HG03565 (cell line): ENCODE data around the gene FCN2.

Source experiments
- ATAC-seq: cut with Tn5 transposase; IDR thresholded peaks from one replicate; pipeline ENCODE4 v1.9.1; 2021; ENCODE audit warnings: mild to moderate bottlenecking, moderate library complexity; ENCODE audit not compliant: unreplicated experiment

Gene FCN2

DNA sequence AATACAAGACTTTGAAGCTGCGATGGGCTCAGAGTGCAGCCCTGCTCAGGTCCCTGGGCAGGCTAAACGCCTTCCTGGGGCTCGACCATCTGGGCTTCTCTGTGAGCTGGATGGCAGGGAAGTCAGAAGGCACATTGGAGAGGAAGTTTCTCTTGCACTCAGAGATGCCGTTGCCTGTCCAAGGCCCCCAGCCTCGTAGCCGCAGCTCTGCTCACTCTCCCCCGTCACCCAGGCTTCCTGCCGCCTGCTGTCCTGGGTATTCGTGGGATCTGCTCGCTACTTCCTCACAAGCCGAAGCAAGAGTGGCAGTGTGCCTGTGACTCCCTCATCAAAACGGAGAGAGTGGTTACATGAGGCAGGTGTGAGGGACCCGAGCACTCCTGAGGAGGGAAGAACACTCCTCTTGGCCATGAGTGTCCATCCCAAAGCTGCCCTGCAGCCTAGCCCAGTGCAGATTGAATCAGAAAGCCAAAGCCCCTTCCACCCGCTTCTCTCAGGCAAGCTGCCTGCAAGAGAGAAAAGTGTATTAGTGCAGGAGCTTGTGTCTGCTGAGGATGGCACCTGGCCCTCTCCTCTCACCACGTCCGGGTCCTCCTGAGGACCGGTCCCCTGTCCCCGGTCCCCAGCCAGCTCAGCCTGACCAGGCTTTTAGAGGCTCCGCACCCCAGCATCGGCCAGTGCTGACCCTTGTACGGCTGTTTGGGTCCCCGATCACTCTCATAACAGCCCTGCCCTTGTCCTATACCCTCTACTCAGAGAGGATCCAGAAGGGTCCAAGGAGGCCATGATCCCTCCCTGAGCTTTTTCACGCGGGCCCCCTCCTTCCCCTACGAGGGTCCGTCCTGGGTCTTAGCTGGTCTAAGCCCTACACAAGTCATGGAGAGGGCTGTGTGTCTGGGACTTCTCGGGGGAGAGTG, 7.3 kb downstream of the FCN2 start:
- no peak for ATAC-seq

DNA sequence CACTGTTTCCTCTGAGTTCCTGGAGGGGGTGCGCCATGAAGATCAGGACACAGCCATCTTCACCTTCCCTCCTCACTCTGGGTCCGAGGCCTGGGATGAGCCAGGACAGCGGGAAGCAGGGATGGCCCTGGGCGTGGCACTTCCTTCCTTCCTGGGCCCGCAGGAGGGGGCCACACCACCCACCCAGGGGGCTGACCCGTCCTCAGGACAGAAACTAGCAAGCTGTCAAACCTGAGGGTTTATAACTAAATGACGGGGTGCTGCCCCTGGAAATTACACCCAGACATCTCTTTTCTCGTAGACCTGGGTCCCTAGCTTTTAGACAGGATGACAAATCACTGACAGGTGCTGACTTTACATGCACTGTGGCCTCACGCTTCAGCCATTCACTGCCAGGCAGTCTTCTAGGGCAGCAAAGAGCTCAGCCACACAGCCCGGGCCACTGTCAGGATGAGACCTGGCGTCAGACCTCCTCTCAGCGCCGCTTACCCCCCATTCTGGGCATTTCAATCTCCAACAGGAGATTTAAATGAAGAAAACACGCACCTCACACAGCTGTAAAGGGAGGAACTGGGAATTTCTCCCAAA, 8.1 kb downstream of the FCN2 start:
- ATAC-seq: no peak

DNA sequence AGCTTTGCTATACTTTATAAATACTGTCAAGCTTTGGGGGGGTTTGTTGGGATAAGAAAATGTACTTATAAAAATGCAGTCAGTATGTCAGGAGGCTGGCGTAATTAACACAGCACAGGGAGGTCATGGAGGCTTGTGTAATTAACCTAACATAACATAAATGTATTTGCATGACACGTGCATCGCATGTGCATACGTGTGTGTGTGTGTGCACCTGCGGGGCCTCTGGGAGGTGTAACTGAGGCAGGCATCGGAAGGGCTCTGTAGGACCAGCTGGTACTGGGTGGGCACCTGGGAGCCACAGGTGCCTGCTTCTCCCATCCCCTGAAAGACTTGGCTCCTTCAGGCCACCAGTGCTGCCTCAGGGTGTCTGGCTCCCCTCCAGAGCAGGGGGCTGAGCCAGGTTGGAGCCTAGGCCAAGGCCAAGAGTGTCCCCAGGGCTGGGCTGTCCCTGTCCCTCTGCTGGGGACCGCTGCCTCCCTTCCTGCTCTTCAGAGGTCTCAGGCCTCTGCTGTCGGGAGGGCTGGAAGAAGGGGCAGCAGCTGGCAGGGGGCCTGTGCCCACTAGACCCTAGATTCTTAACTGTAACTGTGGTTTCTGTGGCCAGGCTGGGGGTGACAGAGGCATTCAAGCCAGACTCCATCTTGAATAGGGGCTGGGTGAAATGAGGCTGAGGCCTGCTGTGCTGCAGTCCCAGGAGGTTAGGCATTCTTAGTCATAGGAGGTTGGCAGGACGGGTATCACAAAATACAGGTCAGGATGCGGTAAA, 9.0 kb downstream of the FCN2 start:
- no peak for ATAC-seq

DNA sequence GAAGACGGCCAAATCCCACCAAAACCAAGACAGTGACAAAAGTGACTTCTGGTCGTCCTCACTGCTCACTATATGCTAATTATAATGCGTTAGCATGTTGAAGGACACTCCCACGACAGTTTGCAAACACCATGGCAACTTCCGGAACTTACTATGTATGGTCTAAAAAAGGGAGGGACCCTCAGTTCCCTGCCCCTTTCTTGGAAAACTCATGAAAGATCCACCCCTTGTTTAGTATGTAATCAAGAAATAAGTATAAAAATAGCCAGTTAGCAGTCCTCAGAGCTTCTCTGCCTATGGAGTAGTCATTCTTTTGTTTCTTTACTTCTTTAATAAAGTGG, 9.5 kb downstream of the FCN2 start:
- ATAC-seq: no peak

DNA sequence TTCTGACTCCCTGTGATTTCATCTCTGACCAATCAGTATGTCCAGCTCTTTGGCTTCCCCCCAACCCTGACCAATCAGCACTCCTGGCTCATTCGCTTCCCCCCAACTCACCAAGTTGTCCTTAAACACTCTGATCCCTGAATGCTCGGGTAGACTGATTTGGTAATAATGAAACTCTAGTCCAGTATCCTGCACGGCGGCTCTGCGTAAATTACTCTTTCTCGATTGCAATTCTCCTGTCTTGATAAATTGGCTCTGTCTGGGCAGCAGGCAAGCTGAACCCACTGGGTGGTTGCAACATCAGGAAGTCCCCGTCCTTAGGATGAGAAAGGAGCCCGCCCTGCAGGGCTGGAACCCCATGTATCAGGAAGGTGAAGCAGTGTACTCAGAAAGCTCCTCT, 10.4 kb downstream of the FCN2 start:
- no peak for ATAC-seq

DNA sequence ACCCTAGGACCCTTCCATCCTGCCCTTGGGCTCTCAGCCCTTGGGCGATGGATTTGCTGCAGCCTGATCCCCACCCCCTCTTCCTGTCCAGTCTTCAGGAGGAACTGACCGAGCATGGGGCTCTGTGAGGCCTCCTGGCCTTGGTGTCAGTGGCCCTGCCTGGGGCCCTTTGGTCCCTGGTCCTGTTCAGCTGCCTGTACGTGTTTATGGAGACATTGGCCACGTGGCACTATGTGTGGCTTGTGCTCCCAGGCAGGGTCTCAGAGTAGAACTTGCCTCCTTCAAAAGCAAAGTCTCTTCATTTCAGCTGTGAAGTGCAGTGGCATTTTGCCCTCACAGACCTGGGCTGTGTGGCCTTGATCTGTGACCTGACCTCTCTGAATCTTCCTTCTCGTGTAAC, 11.1 kb downstream of the FCN2 start:
- ATAC-seq: no peak

DNA sequence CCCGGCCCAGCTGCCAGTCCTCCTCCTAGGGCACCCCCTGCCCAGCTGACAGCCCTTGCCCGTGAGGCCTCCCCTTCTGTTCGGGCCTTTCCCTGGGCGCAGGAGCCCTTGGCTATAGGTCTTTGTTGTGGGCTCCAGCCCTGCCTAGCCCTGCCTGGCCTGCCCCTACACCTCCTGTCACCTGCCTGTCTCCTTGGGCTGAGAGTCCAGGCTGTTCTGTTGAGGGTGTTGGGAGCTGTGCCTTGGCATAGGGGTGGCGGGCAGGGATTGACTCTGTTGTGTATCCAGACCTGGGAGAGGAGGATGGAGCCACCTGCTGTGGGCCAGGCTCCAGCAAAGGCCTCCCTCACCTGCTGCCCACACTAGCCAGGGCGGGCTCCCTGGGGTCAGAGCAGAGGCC, 11.6 kb downstream of the FCN2 start:
- no peak for ATAC-seq

DNA sequence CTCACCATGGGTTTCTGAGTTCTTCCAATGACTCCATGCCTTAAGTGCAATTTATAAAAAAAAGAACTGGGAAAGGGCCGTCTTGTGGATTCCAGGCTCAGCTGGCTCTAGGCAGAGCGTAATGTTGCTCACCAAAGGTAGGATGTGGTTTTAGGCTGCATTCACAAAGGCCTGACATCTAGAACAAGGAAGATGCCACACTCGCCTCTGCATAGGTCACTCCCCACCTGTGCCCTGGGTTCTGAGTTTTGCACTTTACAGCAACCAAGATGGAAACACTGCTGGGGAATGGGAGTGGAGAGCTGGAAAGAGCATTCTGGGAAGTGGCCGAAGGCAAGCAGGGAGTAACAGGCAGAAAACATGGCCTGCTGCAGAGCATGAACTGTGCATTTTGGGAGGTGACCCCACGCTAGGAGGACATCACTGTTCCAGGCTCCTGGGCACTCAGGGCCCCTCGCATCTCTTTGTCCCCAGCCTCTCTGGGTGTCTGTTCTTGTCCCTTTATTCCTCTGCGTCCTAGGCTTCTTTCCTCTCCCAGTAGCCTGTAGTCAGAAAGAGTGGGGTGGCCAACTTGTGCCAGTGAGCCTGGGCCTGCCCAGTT, 12.3 kb downstream of the FCN2 start:
- no peak for ATAC-seq

DNA sequence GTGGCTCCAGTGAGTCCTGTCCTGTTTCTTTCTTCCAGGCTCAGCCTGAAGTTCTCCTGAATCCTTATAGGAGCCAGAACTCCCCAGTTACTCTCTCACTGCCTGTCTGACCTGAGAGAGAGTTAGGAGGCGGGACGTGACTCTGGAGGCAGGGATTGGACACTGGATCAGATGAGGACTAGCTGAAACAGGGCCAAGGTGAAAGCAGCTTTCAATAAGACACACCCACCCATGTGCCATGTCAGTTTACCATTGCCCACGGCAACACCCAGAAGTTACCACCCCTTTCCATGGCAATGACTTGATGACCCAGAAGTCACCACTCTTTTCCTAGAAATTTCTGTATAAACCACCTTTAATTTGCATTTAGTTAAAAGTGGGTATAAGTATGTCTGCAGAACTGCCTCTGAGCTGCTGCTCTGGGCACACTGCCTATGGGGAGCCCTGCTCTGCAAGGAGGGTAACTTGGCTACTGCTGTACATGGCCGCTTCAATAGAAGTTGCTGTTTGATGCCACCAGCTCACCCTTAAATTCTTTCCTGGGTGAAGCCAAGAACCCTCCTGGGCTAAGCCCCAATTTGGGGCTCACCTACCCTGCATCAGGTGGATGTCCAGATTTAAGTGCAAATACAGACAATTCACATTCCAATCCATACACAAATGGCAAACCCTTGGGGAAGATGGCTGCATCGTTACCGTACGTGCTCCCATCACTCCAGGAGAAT, 13.7 kb downstream of the FCN2 start:
- ATAC-seq: no peak

DNA sequence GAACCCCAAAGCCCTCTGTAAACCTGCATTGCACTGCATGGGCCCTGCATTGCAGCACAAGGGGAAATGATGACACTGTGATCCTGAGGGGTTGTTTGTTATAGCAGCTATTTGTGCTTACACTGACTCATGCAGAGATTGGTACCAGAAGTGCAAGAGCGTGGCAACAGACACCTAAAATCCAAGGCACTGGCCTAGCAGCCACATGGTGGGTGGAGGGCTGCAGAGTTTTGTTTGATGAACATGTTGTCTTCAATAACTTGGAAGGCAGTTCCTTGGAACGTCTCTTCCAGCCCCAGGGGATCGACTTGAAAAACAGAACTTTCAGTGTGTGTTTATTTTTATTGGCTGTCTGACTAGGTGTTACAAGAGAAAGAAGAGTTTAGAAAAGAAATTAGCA, 14.5 kb downstream of the FCN2 start:
- ATAC-seq: no peak

DNA sequence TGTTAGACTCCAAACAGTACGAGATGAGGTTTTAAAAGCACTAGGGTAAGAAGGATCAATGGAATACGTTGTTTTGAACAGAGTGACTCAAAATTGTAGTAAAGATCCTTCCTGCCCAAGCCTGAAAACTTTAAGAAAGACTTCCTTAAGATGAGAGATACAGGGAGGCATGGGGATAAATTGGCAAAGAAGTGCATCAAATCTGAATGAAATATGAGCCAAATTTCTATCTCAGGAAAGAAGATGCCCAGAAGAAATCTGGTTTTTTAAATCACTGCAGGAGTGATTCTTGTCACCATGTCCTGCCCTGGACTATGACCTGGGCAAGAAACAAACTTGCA, 14.9 kb downstream of the FCN2 start:
- no peak for ATAC-seq

DNA sequence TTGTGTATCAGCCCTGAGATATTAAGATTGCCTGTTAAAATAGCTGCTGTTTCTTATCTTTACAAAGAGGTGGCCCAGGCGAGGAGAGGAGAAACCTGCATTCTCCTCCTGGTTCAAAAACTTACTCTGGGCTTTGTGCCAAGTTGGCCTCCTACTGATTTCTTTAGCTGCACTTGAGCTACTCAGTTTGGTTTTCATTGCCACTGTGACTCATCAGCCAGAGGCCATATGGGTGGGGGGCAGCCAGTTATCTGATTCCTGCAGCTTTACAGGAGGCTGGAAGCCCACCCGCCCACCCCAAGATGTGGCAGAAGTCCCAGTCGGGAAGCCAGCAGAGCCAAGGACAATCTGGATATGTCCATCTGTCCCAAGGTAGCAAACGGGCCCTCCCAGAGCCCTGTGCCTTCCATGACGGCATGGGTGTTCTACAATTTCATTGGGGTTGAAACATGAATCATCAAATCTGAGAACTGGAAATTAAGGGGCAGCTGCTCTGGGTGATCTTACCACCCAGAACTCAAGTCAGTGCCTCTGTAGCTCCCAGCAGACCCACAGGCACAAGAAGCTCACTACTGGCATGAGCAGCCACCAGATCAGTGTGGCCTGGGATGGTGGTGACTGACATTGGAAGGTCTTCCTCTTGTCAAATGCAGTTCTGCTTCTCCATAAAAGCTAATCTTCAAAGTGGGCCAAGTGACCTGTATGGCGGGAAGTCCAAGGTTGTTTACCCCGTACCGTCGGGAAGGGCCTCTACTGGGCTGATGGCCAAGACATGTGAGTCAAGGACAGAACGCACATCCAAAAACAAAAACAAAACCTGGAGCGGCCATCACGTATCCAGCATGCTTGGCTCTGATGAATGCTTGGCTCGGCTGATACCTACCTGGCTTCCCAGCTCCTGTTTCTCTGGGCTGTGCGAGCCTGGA, 15.6 kb downstream of the FCN2 start:
- no peak for ATAC-seq

DNA sequence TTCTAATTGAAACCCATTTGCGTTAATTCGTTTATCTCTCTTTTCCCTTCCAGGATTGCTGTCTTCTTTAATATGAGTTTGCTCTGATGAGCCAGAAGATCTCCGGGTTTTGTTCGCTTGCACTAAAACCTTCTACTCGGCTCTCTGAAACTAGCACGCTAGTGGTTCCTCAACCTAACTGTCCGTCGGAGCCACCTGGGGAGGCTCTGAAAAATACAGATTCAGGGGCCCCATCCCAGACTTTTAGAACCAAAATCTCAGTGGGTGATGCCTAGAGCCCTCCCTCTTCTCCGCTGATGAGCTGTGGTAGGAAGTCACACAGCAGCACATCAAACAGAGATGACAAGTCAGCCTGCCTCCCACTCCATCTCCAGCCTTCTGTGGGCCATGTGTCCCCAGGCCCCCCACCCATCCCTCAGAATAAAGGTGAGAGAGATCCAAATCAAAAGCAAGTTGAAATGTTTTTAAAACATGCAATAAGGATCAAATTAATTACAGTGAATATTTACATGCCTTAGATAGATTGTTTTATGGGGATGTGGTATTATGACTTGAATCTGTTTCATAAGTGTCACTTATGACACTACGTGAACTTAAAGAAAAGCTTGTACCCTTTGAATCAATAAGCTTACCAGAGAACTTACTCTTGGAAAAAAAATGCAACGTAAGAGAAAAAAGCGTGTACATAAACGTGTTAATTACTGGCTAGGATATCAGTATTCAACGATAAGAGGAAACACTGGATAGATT, 16.4 kb downstream of the FCN2 start:
- ATAC-seq: no peak

DNA sequence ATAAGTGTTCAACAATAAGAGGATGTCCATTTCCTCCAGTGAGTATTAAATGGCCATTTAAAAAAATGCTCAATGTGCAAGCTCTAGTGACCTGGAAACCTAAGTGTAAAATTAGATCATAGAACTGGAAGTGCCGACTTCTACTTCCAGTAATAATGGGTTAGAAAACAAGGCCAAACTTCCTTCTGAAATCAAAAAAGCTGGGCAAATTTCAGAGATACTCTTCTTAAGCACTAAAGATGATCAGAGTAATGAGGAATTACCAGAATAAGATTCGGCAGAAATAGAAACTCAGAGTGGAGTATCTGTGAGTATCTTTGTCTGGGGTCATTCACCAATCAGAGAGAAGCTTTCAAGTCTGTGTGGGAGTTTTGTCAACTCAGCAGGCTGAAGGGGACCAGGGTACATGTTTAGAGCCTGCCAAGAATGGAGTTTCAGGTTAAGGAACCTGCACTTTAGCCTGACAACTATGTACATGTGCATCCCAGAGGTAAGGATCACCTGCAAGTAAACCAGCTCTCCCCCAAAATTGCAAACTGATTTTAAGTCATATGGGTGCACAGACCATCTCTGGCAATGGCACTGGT, 17.1 kb downstream of the FCN2 start:
- ATAC-seq: no peak

DNA sequence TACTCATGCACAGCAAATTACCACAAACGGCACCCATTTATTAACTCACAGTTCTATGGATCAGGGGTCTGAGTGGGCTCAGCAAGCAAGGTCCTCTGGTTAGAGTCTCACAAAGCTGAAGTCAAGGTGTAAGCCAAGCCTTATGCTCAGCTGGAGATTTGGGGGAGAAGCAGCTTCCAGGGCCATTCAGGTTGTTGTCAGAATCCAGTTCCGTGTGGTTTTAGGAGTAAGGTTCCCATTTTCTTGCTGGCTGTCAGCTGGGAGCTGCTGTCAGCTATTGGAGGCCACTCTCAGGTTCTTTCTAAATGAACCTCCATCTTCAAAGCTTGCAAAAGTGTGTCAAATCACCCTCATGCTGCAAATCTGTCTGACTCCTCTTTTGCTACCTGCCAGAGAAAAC, 17.7 kb downstream of the FCN2 start:
- ATAC-seq: no peak

DNA sequence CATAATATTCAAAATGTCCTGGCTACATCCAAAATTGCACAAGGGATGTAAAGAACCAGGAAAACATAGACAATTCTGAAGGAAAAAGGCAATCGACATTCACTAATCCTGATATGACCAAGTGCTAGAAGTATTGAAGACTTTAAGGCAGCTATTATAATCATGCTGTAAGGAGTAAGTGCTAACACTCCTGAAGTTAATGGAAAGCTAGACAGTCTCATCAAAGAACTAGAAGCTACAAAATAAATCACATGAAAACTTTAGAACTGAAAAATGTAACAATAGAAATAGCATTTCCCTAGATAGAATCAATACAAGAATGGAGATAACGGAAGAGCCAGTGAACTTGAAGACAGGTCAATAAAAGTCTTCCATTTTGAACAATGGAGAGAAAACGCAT, 18.6 kb downstream of the FCN2 start:
- ATAC-seq: no peak

DNA sequence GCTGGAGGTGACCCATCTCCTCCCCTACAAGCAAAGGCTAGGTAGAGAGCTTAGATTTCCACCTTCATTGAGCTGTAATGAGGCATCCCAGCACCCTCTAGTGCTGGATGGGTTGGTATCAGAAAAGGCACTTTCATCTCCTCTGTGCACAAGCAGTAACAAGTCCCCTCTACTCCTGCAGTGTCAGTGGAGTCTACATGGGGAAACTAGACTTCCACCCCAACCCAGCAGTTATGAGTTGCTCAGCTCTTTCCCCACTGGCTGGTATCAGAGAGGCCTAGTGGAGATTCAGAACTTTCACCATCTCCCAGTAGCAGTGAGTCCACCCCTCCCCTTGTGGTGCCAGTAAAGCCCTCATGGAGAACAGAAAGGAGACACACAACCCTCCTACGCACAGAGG, 19.2 kb downstream of the FCN2 start:
- ATAC-seq: no peak

DNA sequence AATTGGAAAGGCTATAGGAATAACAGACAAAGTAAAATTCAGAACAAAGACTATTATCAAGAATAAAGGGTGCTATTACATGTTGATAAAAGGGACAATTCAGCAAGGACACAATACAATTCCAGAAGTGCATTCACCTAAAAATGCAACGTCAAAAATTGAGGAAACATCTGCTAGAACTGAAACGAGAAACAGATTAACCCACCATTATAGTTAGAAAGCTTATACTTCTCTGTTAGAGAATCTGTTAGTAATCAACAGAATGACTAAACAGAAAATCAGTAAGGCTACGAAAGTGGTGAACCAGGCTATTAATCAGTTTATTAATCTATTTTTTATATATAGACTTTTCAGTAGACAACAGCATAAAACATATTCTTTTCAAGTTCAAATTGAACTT, 22.3 kb downstream of the FCN2 start:
- ATAC-seq: no peak
